ENCODE results near the gene C5orf15.

C5orf15 gene

GRCh38 chr5:134006115-134006514 lies 37.7 kb upstream of the C5orf15 start:
- H2AFZ ChIP-seq (ENCODE audit: low read length): no peak overlapping the region

GRCh38 chr5:134005417-134006061 lies 37.1 kb upstream of the C5orf15 start:
- H3F3A ChIP-seq (ENCODE audit: insufficient read depth, low read length): no peaks in the 10 kb centered on the region
- H3K4me2 ChIP-seq (ENCODE audit: low read length): peak overlapping the region; percentile 87
- H3K4me1 ChIP-seq (ENCODE audit: insufficient read depth, low read length, severe bottlenecking): peaks cover 36% of the 10 kb centered on the region
- H3K4me3 ChIP-seq (ENCODE audit: low read depth, low read length, poor library complexity, severe bottlenecking): peak overlapping the region; percentile 68
- H2AFZ ChIP-seq (ENCODE audit: low read length): no peak overlapping the region
- H3K27me3 ChIP-seq (ENCODE audit: insufficient read depth, low read length): no peaks in the 10 kb centered on the region
- TF ChIP-seq EZH2 (IDR thresholded peaks at IDR 0.05; ENCODE audit: borderline replicate concordance, low read length) (no peak), CTCF (IDR thresholded peaks at IDR 0.05; ENCODE audit: low read length) (no peak)
- H3K9ac ChIP-seq (ENCODE audit: low read length): peak overlapping the region; percentile 95
- no peak overlapping the region for H3K27ac ChIP-seq (ENCODE audit: low read depth, low read length, poor library complexity, severe bottlenecking)
- H3K9me3 ChIP-seq (ENCODE audit: low read length): no peaks in the 10 kb centered on the region
- peaks cover 29% of the 10 kb centered on the region for H3K79me2 ChIP-seq (ENCODE audit: insufficient read depth, low read length)
- peaks cover 25% of the 10 kb centered on the region for H3K36me3 ChIP-seq (ENCODE audit: insufficient read depth, low read length)
- no peaks in the 10 kb centered on the region for H3K9me2 ChIP-seq (ENCODE audit: low read depth, low read length)
- H4K20me1 ChIP-seq (ENCODE audit: insufficient read depth, low read length): no peaks in the 10 kb centered on the region

More at GRCh38 chr5:134006115-134006514, 37.7 kb upstream of the C5orf15 start:
- TF ChIP-seq CTCF (IDR thresholded peaks at IDR 0.05; ENCODE audit: low read length) (no peak), EZH2 (IDR thresholded peaks at IDR 0.05; ENCODE audit: borderline replicate concordance, low read length) (no peak)
- Histone ChIP-seq H3K27me3 (ENCODE audit: insufficient read depth, low read length) (no peaks in the 10 kb centered on the region), H3K9me3 (ENCODE audit: low read length) (no peaks in the 10 kb centered on the region), H3K4me3 (ENCODE audit: low read depth, low read length, poor library complexity, severe bottlenecking) (no peak overlapping the region), H3K4me1 (ENCODE audit: insufficient read depth, low read length, severe bottlenecking) (peaks cover 31% of the 10 kb centered on the region), H3K79me2 (ENCODE audit: insufficient read depth, low read length) (peaks cover 24% of the 10 kb centered on the region), H3F3A (ENCODE audit: insufficient read depth, low read length) (no peaks in the 10 kb centered on the region), H3K9me2 (ENCODE audit: low read depth, low read length) (no peaks in the 10 kb centered on the region), H4K20me1 (ENCODE audit: insufficient read depth, low read length) (no peaks in the 10 kb centered on the region), H3K27ac (ENCODE audit: low read depth, low read length, poor library complexity, severe bottlenecking) (no peak overlapping the region), H3K4me2 (ENCODE audit: low read length) (no peak overlapping the region), H3K9ac (ENCODE audit: low read length) (no peak overlapping the region), H3K36me3 (ENCODE audit: insufficient read depth, low read length) (peaks cover 20% of the 10 kb centered on the region)

- Histone ChIP-seq H3K36me3 (ENCODE audit: insufficient read depth, low read length) (peaks cover 26% of the 10 kb centered on the region), H4K20me1 (ENCODE audit: insufficient read depth, low read length) (no peaks in the 10 kb centered on the region), H3K9me2 (ENCODE audit: low read depth, low read length) (no peaks in the 10 kb centered on the region), H3K79me2 (ENCODE audit: insufficient read depth, low read length) (peaks cover 37% of the 10 kb centered on the region), H3K9ac (ENCODE audit: low read length) (peak within 1 kb of the TSS; percentile 95), H3F3A (ENCODE audit: insufficient read depth, low read length) (no peaks in the 10 kb centered on the region), H3K4me2 (ENCODE audit: low read length) (peak within 1 kb of the TSS; percentile 87), H3K27ac (ENCODE audit: low read depth, low read length, poor library complexity, severe bottlenecking) (peak within 1 kb of the TSS; percentile 8), H3K9me3 (ENCODE audit: low read length) (no peaks in the 10 kb centered on the region), H3K4me3 (ENCODE audit: low read depth, low read length, poor library complexity, severe bottlenecking) (peak within 1 kb of the TSS; percentile 68), H3K4me1 (ENCODE audit: insufficient read depth, low read length, severe bottlenecking) (peaks cover 44% of the 10 kb centered on the region), H3K27me3 (ENCODE audit: insufficient read depth, low read length) (no peaks in the 10 kb centered on the region), H2AFZ (ENCODE audit: low read length) (peak within 1 kb of the TSS; percentile 50; the same call in 1 of the 2 replicates)
- TF ChIP-seq CTCF (IDR thresholded peaks at IDR 0.05; ENCODE audit: low read length) (no peak), EZH2 (IDR thresholded peaks at IDR 0.05; ENCODE audit: borderline replicate concordance, low read length) (no peak)
Measured at GRCh38 chr5:134004626-134005416, 36.4 kb upstream of the C5orf15 start, which contains the start of gene VDAC1. Gene VDAC1, minus strand, starts transcription at chr5:134004975. Its CDS starts 11,963 bp downstream, at chr5:133993012.

All from OCI-LY1 (cell line).